Panc1 (cell line): ENCODE data around the gene DPH3. TPM values are rescaled to one million over a fixed set of nuclear protein-coding genes. Genes with fewer than 3 reads are reported as not detected.

Experiments used
- ATAC-seq: fragments of 200-7000 bp; cut with Tn5 transposase; 2 replicates; pipeline ENCODE4 v1.9.1; 2020; ENCODE audit warnings: mild to moderate bottlenecking, moderate library complexity
- BruUV-seq: library from RNA; stranded (reverse); fragments of 400-500 nt; replicated peaks from 2 replicates; lab custom pipeline; 2021; lab: Mats Ljungman, UMichigan
- CTCF ChIA-PET: fragments of 300-600 bp; sonication (Branson Sonifier 250); formaldehyde crosslinking; loops from one replicate; lab custom pipeline; 2022; ENCODE audit warnings: antibody characterized with exemption; lab: Charles Lee
- POLR2A ChIA-PET: fragments of 300-600 bp; sonication (Branson Sonifier 250); formaldehyde crosslinking; loops from one replicate; lab custom pipeline; 2022; ENCODE audit warnings: antibody characterized with exemption; lab: Charles Lee
- DNase-seq: peaks from one replicate; pipeline ENCODE4 v3.0.0-alpha.2; 2010; ENCODE audit warnings: low read depth, low spot score
- H3K27ac ChIP-seq: 2 replicates; pipeline ENCODE4 v1.5.1; 2011; ENCODE audit warnings: mild to moderate bottlenecking, low read length, inconsistent platforms
- H3K27me3 ChIP-seq: fragments of 200-500 bp; sonication (Bioruptor generic); 2 replicates; pipeline ENCODE4 v1.6.0; 2014; ENCODE audit warnings: low read length, inconsistent platforms; ENCODE audit not compliant: control insufficient read depth, insufficient read depth
- H3K36me3 ChIP-seq: fragments of 200-500 bp; sonication (Bioruptor generic); 2 replicates; pipeline ENCODE4 v1.5.1; 2014; ENCODE audit warnings: inconsistent platforms, mild to moderate bottlenecking, low read length, moderate library complexity; ENCODE audit not compliant: control insufficient read depth, insufficient read depth
- H3K4me1 ChIP-seq: 2 replicates; pipeline ENCODE4 v1.5.1; 2011; ENCODE audit warnings: inconsistent platforms, mild to moderate bottlenecking, low read length, moderate library complexity; ENCODE audit not compliant: control insufficient read depth, insufficient read depth
- H3K4me3 ChIP-seq, 2 experiments: 2 replicates each; pipeline ENCODE4 v1.5.1; 2011 to 2012; ENCODE audit warnings: low read depth in 2 of 2, low read length in 2 of 2, mild to moderate bottlenecking in 2 of 2, inconsistent platforms in 1 of 2, moderate library complexity in 1 of 2
- H3K9me3 ChIP-seq: fragments of 200-500 bp; sonication (Bioruptor generic); 2 replicates; pipeline ENCODE4 v1.5.1; 2014; ENCODE audit warnings: low read depth, mild to moderate bottlenecking, inconsistent platforms, low read length, moderate library complexity; ENCODE audit not compliant: control insufficient read depth, insufficient read depth
- CTCF ChIP-seq: fragments of 450-650 bp; IDR thresholded peaks from 2 replicates; pipeline ENCODE4 v1.5.1; 2017; ENCODE audit warnings: mild to moderate bottlenecking
- POLR2AphosphoS5 ChIP-seq: IDR thresholded peaks from 2 replicates; pipeline ENCODE4 v1.6.1; 2012; ENCODE audit warnings: mild to moderate bottlenecking, low read depth, low read length, moderate library complexity
- REST ChIP-seq, 2 experiments: IDR thresholded peaks; 2 replicates each; pipeline ENCODE4 v1.6.1; 2011 to 2012; ENCODE audit warnings: low read depth in 2 of 2, control low read depth in 1 of 2, low read length in 1 of 2, mild to moderate bottlenecking in 1 of 2, moderate library complexity in 1 of 2; ENCODE audit not compliant: insufficient read depth in 1 of 2
- SIN3A ChIP-seq: IDR thresholded peaks from 2 replicates; pipeline ENCODE4 v1.6.1; 2012; ENCODE audit warnings: low read depth, mild to moderate bottlenecking, low read length, moderate library complexity, borderline replicate concordance; ENCODE audit not compliant: insufficient read depth
- TCF7L2 ChIP-seq: IDR thresholded peaks from 2 replicates; pipeline ENCODE4 v1.6.1; 2011; ENCODE audit warnings: mild to moderate bottlenecking, low read depth, low read length, inconsistent platforms
- in situ Hi-C: cut with HindIII; loops from 2 replicates; pipeline ENCODE4 v1.10.0; 2016; ENCODE audit warnings: low sequenced_read_pairs, low pct_unique_long_range_greater_than_20kb
- intact Hi-C: fragments of 100-400 bp; cut with micrococcal nuclease; formaldehyde crosslinking; loops from one replicate; pipeline ENCODE4 v1.10.0; 2022; ENCODE audit not compliant: unreplicated experiment
- total RNA-seq: library from RNA; stranded (reverse); gene quantifications from one replicate; pipeline ENCODE4 v1.2.1, GENCODE V29; 2021; ENCODE audit not compliant: unreplicated experiment

The DPH3 gene
- total RNA-seq, 1 experiment from 2014 or later = 16.5 TPM

- intact Hi-C loops = no loop called here
- H3K27ac ChIP-seq = no peak overlapping the region
- H3K4me3 ChIP-seq = no peak overlapping the region
- H3K4me1 ChIP-seq = no peaks in the 10 kb centered on the region
- no peaks in the 10 kb centered on the region for H3K36me3 ChIP-seq
- no peak for ATAC-seq
- in situ Hi-C loops = no loop called here
- H3K27me3 ChIP-seq = no peaks in the 10 kb centered on the region
- ChIA-PET CTCF (no interaction called here), POLR2A (no interaction called here)
- TF ChIP-seq SIN3A = no peak
- TF ChIP-seq REST (IDR thresholded peaks at IDR 0.05; ENCODE audit: insufficient read depth in 1 of 2, low read depth in 2 of 2, low read length in 1 of 2) = no peak
- no peak for TF ChIP-seq CTCF
- no peak for TF ChIP-seq TCF7L2
- TF ChIP-seq POLR2AphosphoS5 = no peak
- no TSS peak for BruUV-seq
- no peaks in the 10 kb centered on the region for H3K9me3 ChIP-seq
- no peak for DNase-seq
These were observed 24.6 kb upstream of the DPH3 start for GRCh38 chr3:16289144-16289889.

GRCh38 chr3:16288664-16289063, 23.9 kb upstream of the DPH3 start:
- no peak for DNase-seq
- no peaks in the 10 kb centered on the region for H3K9me3 ChIP-seq
- ChIA-PET POLR2A (no interaction called here), CTCF (no interaction called here)
- no peaks in the 10 kb centered on the region for H3K4me1 ChIP-seq
- BruUV-seq = no TSS peak
- H3K4me3 ChIP-seq = no peak overlapping the region
- ATAC-seq = no peak
- intact Hi-C loops = no loop called here
- no peaks in the 10 kb centered on the region for H3K36me3 ChIP-seq
- TF ChIP-seq SIN3A = no peak
- TF ChIP-seq POLR2AphosphoS5 = no peak
- no peak for TF ChIP-seq CTCF
- TF ChIP-seq TCF7L2 = no peak
- no peak for TF ChIP-seq REST (IDR thresholded peaks at IDR 0.05; ENCODE audit: insufficient read depth in 1 of 2, low read depth in 2 of 2, low read length in 1 of 2)
- in situ Hi-C loops = no loop called here
- H3K27me3 ChIP-seq = no peaks in the 10 kb centered on the region
- H3K27ac ChIP-seq = no peak overlapping the region
